Ecto neural progenitor cell (in vitro differentiated cells): Measurements from ENCODE around the gene APOOL.

Experiments used
- DNase-seq: peaks from one replicate; pipeline ENCODE4 v3.0.0-alpha.2; 2018; ENCODE audit warnings: low spot score

The APOOL gene

DNA sequence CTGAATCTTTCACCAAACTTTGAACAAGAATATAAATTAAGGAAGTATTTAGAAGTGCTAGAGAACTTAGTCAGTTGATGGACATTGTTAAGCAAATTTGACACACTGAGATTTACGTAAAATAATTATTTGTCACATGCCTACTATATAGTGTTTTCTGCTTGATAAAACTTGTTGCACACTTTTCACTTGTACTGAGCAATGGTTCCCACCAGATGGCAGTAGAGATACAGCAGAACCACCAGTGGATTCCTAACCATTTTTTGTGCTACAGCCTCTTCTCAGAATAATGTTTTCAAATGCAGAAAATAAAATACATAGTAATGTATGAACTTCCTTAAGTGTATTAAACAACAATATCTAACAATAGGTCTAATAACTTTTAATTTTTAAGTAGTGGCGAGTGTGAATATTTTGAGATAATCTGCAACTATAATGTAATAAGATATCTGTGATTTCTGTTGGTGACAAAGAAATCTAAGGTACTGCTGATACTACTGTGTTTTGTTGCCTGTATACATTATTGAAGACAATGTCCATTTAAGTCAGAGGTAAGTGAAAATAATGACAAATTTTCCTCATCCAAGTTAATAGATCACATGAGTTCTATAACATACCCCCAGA is 81.2 kb downstream of the APOOL start:
- no peak for DNase-seq

DNA sequence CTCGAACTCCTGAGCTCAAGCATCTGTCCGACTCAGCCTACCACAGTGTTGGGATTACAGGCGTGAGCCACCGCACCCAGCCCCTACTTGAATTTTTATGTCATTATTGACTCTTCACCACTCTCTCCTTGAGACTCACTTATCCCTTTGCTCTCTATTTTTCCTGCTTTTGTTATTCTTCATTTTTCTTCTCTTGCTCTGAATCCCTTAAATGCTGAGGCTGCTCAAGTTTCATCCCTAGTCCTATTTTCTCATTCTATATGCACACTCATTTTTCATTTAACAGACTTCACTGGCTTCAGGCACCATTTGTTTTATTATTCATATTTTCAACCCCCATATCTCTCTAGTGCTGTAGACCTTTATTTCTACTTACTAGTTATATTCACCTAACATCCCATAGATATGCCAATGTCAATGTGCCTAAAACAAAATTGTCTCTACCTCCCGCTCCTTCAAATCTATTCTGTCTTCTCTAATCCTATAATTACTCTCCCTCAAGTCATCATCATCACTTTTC is 85.7 kb downstream of the APOOL start:
- DNase-seq: no peak

DNA sequence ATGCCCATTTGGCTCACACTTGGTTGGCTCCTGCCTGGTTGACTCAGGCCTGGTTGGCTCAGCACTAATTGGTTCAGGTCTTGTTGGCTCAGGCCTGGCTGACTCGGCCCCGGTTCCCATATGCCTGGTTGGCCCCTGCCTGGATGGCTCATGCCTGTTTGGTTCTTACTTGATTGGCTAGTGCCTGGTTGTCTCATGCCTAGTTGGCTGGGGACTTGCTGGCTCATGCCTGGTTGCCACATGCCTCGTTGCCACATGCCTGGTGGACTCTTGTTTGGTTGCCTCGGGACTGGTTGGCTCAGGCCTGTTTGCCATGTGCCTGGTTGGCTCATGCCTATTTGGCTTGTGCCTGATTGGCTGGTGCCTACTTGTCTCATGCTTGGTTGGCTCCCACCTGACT is 103.7 kb downstream of the APOOL start:
- DNase-seq: no peak

DNA sequence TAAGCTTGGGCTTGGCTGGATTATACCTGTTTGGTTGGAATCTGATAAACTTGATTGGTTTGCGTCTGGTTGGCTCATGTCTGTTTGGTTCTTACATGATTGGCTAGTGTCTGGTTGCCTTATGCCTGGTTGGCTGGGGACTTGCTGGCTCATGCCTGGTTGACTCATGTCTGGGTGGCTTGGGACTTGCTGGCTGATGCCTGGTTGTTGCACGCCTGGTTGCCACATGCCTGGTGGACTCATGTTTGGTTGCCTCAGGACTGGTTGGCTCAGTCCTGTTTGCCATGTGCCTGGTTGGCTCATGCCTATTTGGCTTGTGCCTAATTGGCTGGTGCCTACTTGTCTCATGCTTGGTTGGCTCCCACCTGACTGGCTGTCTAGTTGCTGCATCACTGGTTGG is 104.5 kb downstream of the APOOL start:
- DNase-seq: no peak

DNA sequence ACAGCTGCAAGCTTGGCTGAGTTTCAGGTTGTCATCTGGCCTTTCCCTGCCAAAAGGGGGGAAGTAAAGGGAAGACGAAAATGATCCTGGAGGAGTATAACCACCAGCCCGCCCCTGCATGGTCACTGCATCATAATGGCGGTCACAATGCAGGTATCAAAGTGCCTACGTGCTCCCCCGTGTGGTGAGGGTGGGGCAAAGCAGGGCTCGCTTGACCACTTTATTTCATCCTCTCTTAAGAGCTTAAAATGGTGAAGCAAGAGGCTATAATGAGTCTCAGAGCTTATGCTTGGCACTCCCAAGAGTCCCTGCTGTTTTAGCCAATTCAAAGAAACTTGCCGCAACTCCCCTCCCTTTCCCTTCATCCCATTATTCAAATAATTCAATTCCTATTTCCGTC is 105.6 kb downstream of the APOOL start:
- no peak for DNase-seq

DNA sequence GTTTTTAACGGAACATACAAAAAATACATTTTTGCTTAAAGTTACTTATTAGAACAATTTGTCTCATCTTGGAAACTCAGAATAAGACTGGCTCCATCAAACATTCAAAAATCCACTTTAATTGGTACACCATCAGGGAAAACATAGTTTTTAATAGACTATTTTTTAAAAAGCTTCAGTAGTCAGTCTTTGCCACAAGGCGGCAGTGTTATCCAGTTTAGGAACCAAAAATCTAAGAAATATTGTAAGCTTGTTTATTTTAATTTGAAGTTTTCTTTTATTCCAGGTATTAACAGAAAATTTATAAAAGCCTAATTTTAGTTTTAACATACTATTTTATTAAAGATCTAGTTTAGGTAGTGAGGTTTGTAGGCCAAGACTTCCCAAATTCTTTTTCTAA is 107.7 kb downstream of the APOOL start:
- no peak for DNase-seq

DNA sequence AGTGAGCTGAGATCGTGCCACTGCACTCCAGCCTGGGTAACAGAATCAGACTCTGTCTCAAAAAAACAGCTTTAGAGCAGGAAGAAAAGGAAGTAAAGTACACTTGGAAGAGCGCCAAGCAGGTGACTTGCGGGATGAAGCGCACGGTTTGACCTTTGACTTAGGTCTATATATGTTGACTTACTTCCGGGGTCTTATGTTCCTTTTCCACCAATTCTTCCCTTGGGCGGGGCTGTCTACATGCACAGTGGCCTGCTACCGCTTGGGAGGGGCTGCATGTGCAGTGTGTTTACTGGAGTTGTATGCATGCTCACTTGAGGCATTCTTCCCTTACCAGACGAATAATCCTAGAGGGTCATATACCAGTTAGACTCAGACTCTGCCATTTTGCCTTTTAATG is 108.6 kb downstream of the APOOL start:
- no peak for DNase-seq

DNA sequence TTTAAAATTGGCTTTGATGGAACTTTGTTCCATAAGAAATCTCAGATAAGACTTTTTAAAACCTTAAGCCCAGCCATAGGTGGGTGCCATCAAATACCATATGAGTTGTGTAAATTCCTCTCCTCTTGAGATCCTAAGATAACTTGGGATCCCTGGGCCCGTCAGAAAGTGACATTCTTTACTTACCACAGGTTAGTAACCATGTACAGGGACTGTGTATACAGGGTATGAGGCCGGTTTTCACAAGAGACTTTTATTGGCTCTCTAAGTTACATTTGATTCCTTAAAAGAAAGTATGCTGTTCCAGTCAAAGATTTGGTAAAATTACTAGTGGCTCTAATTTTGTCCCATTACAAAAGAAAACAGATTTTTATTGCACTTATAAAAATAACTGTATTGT is 110.1 kb downstream of the APOOL start:
- DNase-seq: no peak

DNA sequence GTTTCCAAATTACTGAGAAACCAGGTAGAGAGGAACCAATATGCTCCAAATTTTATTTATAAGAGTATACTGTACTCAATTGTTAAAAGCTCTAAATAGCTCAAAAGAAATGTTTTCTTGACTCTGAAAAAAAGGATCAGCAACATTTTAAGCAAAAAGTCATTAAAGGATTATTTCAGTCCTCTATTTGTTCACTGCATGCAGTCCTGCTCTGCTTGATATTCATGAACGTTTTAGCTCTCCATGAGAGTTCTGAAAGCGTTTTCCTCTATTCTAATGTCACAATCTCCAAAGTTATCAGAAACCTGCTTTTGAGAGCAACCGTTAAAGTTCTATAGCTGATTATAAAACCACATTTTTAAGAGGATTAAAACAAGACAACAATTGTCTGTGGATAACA is 110.5 kb downstream of the APOOL start:
- no peak for DNase-seq

DNA sequence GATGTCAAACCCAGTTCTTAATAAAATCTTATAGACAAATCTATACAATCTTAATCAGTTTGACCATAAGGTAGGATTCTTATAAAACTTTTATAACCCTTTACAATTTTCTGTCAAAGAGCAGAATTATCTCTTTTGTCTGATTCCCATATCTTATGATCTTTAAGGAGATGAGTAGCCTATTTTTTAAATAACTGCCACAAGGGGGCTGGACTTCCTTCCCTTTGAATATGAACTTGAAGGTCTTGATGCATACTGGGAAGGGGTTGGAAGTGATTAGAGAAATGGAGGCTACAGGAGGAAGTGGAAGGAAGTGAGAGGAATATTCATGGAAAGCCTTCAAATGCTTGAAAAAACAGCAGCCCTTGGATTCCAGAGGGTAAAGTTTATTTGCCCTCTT is 111.1 kb downstream of the APOOL start:
- DNase-seq: no peak

DNA sequence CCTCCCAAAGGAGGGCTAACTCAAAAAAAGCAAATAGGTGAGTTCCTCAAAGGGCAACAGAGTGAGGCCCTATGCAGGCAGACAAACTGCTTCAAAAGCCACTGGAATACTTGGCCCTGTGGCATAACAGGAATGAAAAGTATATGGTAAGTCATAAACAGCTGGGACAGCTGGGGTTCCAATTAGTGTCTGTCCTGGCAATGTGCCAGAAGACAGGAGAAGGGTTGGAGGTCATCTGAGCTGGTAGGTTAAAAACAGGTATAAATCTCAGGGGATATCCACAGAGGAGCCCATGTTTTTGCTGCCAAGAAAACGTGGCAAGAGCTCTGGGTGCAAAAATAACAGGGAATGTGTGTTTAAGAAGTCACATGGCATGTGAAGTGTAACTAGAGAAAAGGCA is 111.6 kb downstream of the APOOL start:
- no peak for DNase-seq

DNA sequence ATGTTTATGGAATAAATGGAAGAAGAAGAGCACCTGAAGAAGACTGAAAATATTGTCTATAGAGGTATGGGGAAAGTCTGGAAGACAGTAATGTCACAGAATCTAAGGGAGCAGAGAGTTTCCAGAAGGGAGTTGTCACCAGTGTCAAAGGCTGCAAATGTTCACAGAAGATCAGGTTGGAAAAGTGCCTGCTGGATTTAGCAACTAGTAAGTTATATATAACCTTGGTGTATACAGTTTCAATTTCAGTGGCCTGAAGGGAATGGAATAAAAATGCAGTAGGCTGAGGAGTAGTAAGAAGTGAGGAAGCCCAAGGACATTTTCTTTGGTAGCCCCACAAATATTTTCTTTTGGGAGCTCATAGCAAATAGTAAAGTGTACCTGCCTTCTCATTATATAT is 132.7 kb downstream of the APOOL start:
- no peak for DNase-seq

DNA sequence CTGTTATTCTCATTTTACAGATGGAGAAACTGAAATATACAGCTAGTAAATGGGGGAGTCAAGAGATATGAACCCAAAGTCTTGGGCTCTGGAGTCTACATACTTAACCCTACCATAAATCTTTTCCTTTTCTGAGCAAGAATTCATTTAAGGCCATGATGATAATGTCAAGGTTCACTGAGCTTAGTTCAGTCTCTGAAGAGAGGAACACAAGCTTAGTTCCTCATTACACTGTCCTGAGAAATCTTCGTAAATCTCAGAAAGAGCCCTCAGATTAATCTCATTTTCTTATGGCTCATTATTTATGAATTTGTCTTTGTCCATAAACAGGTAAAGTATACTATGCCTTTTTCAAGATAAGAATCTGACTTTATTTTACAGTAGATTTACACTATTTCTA is 135.7 kb downstream of the APOOL start:
- DNase-seq: no peak

DNA sequence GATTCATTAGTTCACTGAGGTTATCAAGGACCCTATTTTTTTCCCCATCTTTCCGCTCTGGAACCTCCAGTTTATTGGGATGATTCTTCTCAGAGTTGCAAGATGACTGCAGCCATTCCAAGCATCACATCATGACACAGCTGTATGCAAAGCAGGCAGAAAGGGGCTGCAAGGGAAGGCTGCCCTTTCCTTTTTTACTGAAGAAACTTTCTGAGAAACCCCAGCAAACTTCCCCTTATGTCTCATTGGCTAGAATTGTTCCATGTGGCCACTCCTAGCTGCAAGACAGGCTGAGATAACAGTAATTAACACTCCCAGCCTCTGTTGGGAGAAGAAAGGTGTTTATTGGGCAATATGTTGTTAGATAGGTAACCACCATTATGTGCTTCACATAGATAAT is 137.3 kb downstream of the APOOL start:
- no peak for DNase-seq
